ENCODE results near the gene RAB3GAP1.

The RAB3GAP1 gene

DNA sequence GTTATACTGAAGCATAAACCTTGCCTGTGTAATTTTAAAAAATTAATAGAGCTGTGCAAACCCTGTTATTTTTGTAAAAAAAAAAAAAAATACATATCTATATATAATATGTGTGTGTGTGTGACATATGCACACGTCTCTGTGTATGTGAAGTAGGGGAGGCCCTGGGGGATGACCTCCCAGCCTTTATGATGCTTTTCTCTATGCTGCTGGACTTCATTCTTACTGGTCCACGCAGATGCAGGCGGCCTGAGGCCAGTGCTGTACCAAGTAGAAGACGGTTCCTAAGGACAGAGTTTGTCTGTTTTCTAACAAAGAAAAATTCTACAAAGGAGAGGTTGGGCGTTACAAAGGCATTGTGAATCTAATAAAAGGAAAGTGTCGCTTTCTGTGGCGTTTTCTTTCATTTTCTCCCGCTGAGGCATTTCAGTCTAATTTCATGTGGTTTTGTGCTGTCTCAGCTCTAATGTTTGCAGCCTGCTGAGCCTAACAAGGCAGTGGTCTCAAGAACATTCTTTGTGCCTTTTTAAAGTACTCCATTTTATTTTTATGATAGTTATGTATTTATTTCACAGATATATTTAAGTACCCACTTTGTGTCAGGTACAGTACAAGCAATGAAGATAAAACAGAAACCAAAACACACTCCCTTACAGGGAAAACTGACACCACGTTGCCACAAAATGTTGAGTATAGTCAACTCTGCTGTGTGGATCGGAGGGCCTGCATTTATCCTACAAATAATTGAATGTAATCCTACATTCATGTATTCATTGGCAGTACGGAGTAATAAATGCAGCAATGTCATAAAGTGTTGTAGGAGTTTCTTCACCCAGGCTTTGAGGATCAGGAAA lies 118.0 kb downstream of the RAB3GAP1 start:
- DNase-seq, result no peak

DNA sequence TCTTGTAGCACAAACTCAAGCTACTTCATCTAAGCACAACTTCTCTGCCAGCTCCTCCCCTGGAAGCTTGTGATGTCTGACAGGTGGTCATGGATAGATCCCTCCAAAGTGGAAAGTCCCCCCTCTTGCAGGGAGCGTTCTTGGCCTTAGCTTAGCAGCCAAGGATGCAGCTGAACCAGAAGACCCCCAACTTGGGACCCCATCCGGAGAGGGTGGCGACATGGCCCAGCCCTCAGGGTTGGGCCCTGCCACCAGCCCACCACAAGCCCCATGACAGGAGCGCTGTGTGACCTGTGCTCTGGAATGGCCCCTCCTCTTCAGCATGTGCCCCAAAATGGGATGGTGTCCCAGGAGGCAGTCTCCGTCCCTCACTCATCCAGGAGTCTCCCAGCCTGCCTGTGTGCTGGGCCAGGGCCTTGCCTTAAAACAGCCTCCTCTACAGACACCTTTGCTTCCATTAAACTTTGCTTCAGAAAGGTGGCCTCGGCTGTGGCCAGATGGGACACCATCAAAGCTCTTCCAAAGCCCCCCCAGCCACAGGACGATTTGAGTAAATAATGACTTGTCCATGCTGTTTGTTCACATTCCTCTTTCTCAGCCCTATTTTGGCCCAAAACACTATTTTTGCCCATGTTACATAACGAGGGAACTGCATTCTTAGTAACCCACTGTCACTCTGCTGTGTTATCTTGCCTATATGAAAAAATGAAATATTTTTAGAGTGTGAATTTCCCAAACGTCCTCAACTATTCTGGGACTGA lies 122.1 kb downstream of the RAB3GAP1 start:
- no peak for DNase-seq

DNA sequence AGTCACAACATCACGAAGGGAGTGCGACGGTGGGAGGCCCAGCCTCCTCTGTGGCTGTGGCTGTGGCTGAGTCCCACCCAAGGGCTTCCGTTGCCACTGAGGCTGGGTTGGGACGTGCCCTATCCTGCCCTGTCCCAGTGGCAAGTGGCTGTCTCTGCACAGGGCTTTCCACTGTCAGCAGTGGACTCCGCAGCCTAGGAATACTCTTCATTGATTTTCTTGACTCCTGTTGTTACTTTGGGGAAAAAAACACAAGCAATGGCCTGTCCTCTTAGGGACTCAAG lies 122.7 kb downstream of the RAB3GAP1 start:
- DNase-seq, result no peak

- no peak for DNase-seq
These were observed 123.1 kb downstream of the RAB3GAP1 start for GRCh38 chr2:135175177-135175576.

GRCh38 chr2:135179689-135180088 lies 127.6 kb downstream of the RAB3GAP1 start:
- no peak for DNase-seq

- DNase-seq, result no peak
These were observed 130.1 kb downstream of the RAB3GAP1 start for GRCh38 chr2:135182190-135182589.

DNA sequence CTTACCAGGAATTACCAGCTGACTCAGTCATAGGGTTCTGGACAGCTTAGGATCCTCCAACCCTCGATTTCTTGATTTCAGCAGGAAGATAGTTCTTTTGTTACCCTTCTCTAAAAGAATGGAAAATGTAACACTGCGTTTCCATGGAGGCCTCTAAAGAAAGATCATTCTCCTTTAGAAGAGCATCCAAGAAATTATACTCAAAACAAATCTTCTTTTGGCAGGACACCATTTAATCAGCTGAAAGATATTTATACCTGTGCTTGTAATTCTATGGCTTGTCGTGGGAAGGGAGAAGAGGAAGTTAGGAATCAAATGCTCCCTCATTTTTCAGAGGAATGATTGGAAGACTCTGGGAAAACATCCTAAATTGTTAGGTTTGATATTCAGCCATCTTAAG lies 130.5 kb downstream of the RAB3GAP1 start:
- no peak for DNase-seq

DNA sequence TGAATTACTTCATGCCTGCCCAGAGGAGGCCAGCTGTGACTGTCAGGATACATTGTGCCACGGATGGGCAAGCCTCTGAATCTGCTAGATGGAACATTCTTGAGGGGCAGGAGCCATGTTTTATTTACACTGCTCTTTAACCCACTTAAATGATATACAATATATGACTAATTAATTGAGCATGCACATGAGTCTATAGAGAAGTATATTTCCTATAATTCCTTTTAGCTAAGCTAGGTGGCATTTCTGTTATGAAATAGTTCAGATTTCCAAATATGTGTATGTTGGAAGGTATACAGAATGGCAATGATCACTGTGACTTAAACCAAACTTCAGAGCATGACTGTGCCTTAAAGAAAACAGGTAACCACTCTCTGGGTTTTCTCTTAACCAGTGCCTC lies 131.7 kb downstream of the RAB3GAP1 start:
- no peak for DNase-seq

GRCh38 chr2:135186054-135186453 lies 134.0 kb downstream of the RAB3GAP1 start:
- no peak for DNase-seq

DNA sequence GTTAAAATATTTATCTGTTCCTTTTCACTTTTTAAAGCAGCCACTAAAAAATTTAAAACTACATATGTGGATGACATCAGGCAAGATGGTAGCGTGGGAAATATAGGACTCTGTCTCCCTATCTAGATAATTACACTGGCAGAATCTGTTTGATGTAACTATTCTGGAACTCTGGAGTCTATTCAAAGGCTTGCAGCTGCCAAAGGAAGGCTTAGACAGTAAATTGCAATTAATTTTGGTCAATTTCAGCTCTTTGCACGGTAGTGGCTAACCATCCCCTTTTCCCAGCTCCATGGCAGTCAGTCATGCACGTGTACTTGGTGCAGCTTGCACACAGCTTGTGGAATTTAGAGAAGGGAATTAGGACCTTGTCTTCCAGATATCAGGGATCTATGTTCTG lies 135.2 kb downstream of the RAB3GAP1 start:
- DNase-seq, result no peak

DNA sequence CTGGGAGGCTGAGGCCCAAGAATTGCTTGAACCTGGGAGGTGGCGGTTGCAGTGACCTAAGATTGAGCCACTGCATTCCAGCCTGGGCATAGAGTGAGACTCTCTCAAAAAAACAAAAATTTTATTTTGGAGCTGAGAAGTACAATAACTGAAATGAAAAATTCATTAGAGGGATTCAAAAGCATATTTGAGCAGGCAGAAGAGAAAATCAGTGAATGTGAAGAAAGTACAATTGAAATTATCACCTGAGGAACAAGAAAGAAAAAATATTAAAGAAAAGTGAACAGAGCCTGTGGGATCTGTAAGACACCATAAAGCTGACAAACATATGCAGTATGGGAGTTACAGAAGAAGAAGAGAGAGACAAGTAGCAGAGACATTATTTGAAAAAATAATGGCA lies 137.1 kb downstream of the RAB3GAP1 start:
- no peak for DNase-seq

DNA sequence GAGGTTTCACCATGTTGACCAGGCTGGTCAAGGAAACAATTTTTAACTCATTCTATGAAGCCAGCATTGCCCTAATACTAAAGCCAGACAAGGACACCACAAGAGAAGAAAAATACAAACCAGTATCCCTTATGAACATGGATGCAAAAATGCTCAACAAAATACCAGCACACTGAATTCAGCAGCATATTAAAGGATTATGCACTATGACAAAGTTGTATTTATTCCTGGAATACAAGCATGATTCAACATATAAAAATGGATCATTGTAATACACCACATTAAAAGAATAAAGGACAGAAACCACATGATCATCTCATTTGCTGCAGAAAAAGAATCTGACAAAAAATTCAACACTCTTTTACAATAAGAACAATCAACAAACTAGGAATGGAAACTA lies 138.7 kb downstream of the RAB3GAP1 start:
- DNase-seq, result no peak

GRCh38 chr2:135198481-135198880 lies 146.4 kb downstream of the RAB3GAP1 start:
- no peak for DNase-seq

GRCh38 chr2:135202751-135203150 lies 150.7 kb downstream of the RAB3GAP1 start:
- DNase-seq, result no peak

GRCh38 chr2:135203944-135204343 lies 151.9 kb downstream of the RAB3GAP1 start:
- no peak for DNase-seq

DNA sequence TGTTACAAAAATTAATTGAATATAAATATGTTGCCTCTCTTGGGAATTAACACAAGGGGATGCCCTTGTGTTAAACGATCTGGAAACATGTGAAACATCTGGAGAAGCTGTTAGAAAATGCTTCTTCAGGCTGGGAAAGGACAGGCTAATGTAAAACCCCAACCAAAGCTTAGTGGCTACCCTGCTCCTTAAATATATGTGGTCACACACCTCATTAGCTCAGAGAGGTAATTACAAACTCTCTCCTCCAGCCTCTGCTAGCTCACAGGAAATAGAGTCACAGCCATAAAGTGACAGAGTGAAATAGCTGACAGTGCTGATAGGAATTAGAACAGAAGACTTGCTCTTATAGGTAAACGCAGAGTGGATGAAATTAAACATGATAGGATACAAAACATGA lies 155.9 kb downstream of the RAB3GAP1 start:
- DNase-seq, result no peak

- DNase-seq, result no peak
These were observed 160.7 kb downstream of the RAB3GAP1 start for GRCh38 chr2:135212757-135213156.

- no peak for DNase-seq
These were observed 166.3 kb downstream of the RAB3GAP1 start for GRCh38 chr2:135218426-135218825.

- no peak for DNase-seq
These were observed 167.1 kb downstream of the RAB3GAP1 start for GRCh38 chr2:135219226-135219625.

All from 8988T (cell line).